Measurements from ENCODE around the gene TTLL6. TPM values are rescaled to one million over a fixed set of nuclear protein-coding genes. Genes with fewer than 3 reads are reported as not detected.

Gene TTLL6
- total RNA-seq, 1 experiment from 2014 or later = 3.4 TPM

- no peak for TF ChIP-seq ZNF532 (CRISPR knock-in tag; IDR thresholded peaks at IDR 0.05; ENCODE audit: borderline replicate concordance)
- TF ChIP-seq, protein P1, sequence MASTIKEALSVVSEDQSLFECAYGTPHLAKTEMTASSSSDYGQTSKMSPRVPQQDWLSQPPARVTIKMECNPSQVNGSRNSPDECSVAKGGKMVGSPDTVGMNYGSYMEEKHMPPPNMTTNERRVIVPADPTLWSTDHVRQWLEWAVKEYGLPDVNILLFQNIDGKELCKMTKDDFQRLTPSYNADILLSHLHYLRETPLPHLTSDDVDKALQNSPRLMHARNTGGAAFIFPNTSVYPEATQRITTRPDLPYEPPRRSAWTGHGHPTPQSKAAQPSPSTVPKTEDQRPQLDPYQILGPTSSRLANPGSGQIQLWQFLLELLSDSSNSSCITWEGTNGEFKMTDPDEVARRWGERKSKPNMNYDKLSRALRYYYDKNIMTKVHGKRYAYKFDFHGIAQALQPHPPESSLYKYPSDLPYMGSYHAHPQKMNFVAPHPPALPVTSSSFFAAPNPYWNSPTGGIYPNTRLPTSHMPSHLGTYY (CRISPR knock-in tag; IDR thresholded peaks at IDR 0.05) = no peak
Observed at GRCh38 chr17:48790607-48791127, 26.4 kb downstream of the TTLL6 start (continued).

DNA sequence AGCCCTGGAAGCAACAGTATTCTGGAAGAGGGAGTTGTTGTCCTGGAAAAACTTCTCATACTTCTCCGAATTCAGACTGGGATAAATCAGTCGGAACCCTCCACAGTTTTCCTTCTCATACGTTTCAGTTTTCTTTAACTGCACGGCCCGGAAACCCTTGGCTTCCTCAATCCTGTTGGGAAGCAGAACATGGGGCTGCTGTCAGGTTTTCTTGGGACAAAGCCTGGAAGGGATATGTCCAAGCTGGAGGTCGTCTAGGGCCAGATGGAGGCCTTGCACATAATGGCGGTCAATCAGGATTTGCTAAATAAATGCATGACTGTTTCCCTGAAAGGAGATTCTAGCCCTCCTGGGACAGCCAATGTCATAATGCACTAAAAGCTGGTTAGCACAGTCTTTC, 29.2 kb downstream of the TTLL6 start:
- POLR2A ChIA-PET = no interaction called here
- H3K36me3 Mint-ChIP-seq = no peaks in the 10 kb centered on the region

GRCh38 chr17:48779421-48779820, 37.6 kb downstream of the TTLL6 start:
- ChIA-PET POLR2A (interaction anchor here (0.6 to 1.4 kb wide), 2 partner anchors 25 to 60 kb away, joined by 4 to 7 read pairs; no protein-coding TSS in a partner anchor), CTCF (interaction anchor here (0.7 to 1.7 kb wide), 5 partner anchors 11 to 143 kb away, joined by 3 to 10 read pairs (median 5); no protein-coding TSS in a partner anchor)
- no peak overlapping the region for H3K4me3 Mint-ChIP-seq
- no peak for TF ChIP-seq SMAD3 (CRISPR knock-in tag; IDR thresholded peaks at IDR 0.05; ENCODE audit: borderline replicate concordance)
- TF ChIP-seq TP53 (CRISPR knock-in tag; IDR thresholded peaks at IDR 0.05) = no peak
- TF ChIP-seq, protein P2, sequence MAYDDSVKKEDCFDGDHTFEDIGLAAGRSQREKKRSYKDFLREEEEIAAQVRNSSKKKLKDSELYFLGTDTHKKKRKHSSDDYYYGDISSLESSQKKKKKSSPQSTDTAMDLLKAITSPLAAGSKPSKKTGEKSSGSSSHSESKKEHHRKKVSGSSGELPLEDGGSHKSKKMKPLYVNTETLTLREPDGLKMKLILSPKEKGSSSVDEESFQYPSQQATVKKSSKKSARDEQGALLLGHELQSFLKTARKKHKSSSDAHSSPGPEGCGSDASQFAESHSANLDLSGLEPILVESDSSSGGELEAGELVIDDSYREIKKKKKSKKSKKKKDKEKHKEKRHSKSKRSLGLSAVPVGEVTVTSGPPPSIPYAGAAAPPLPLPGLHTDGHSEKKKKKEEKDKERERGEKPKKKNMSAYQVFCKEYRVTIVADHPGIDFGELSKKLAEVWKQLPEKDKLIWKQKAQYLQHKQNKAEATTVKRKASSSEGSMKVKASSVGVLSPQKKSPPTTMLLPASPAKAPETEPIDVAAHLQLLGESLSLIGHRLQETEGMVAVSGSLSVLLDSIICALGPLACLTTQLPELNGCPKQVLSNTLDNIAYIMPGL (CRISPR knock-in tag; IDR thresholded peaks at IDR 0.05) = no peak
- TF ChIP-seq, protein P3, sequence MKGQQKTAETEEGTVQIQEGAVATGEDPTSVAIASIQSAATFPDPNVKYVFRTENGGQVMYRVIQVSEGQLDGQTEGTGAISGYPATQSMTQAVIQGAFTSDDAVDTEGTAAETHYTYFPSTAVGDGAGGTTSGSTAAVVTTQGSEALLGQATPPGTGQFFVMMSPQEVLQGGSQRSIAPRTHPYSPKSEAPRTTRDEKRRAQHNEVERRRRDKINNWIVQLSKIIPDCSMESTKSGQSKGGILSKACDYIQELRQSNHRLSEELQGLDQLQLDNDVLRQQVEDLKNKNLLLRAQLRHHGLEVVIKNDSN (CRISPR knock-in tag; IDR thresholded peaks at IDR 0.05) = no peak
- no peak for TF ChIP-seq SP1 (CRISPR knock-in tag; conservative IDR thresholded peaks at IDR 0.05)
- no peak for TF ChIP-seq ELF4 (CRISPR knock-in tag; IDR thresholded peaks at IDR 0.05; ENCODE audit: low read depth)
- no peak for TF ChIP-seq GTF2I (CRISPR knock-in tag; conservative IDR thresholded peaks at IDR 0.05)
- TF ChIP-seq TCF7 (CRISPR knock-in tag; IDR thresholded peaks at IDR 0.05; ENCODE audit: low read depth) = no peak
- TF ChIP-seq E2F1 (CRISPR knock-in tag; IDR thresholded peaks at IDR 0.05) = no peak
- no peak for TF ChIP-seq ZNF263 (CRISPR knock-in tag; IDR thresholded peaks at IDR 0.05; ENCODE audit: low read depth)
- no peak for TF ChIP-seq ZNF423 (CRISPR knock-in tag; IDR thresholded peaks at IDR 0.05)
- TF ChIP-seq, protein P4, sequence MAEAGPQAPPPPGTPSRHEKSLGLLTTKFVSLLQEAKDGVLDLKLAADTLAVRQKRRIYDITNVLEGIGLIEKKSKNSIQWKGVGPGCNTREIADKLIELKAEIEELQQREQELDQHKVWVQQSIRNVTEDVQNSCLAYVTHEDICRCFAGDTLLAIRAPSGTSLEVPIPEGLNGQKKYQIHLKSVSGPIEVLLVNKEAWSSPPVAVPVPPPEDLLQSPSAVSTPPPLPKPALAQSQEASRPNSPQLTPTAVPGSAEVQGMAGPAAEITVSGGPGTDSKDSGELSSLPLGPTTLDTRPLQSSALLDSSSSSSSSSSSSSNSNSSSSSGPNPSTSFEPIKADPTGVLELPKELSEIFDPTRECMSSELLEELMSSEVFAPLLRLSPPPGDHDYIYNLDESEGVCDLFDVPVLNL (CRISPR knock-in tag; IDR thresholded peaks at IDR 0.05; ENCODE audit: borderline replicate concordance, low read depth) = no peak
- TF ChIP-seq ZNF512 (CRISPR knock-in tag; IDR thresholded peaks at IDR 0.05; ENCODE audit: borderline replicate concordance) = no peak

More for the DNA sequence above, 29.2 kb downstream of the TTLL6 start:
- DNase-seq (ENCODE audit: low spot score) (no peak), ATAC-seq (no peak)
- Mint-ChIP-seq H3K27me3 (ENCODE audit: low read depth) (no peaks in the 10 kb centered on the region; the same call in 1 of the 2 replicates), H3K9me3 (no peaks in the 10 kb centered on the region), H3K4me1 (peaks cover 9% of the 10 kb centered on the region), H3K27ac (no peak overlapping the region), H3K4me3 (no peak overlapping the region)
- CTCF ChIA-PET = interaction anchor here (1.0 to 6.2 kb wide), 8 partner anchors 17 to 116 kb away, joined by 3 to 148 read pairs (median 6); partner anchors contain the start of genes HOXB13, PRAC1 and PRAC2
- TF ChIP-seq ZNF317 (CRISPR knock-in tag; IDR thresholded peaks at IDR 0.05; ENCODE audit: borderline replicate concordance, low read depth) = no peak

More at GRCh38 chr17:48779421-48779820, 37.6 kb downstream of the TTLL6 start:
- no peaks in the 10 kb centered on the region for H3K36me3 Mint-ChIP-seq
- peaks cover 5% of the 10 kb centered on the region for H3K9me3 Mint-ChIP-seq
- DNase-seq (ENCODE audit: low spot score) = no peak
- H3K27me3 Mint-ChIP-seq (ENCODE audit: low read depth) = peaks cover 9% of the 10 kb centered on the region
- no peak overlapping the region for H3K27ac Mint-ChIP-seq
- H3K4me1 Mint-ChIP-seq = no peaks in the 10 kb centered on the region
- ATAC-seq = no peak

Measured in WTC11 (cell line).